Bronchial epithelial cell (primary cell): ENCODE results near the gene TFPI. TPM values are rescaled to one million over a fixed set of nuclear protein-coding genes. Genes with fewer than 3 reads are reported as not detected.
"Not testable (repeated sequence)": the region's sequence is repeated elsewhere in the genome, so short reads cannot be mapped to it uniquely, and the experiment has no call there.

Experiments
- DNase-seq: peaks from one replicate; pipeline ENCODE4 v3.0.0-alpha.2; 2010; ENCODE audit warnings: low read depth
- FAIRE-seq: peaks from 2 replicates; lab custom pipeline; 2011; peaks lifted over from hg19 to GRCh38; lab: Jason Lieb, UNC
- H3K27me3 ChIP-seq: 2 replicates; pipeline ENCODE4 v1.5.1; 2011; ENCODE audit warnings: low read length; ENCODE audit not compliant: control insufficient read depth, insufficient read depth
- H3K36me3 ChIP-seq: 2 replicates; pipeline ENCODE4 v1.5.1; 2011; ENCODE audit warnings: low read length; ENCODE audit not compliant: control insufficient read depth, insufficient read depth
- H3K4me3 ChIP-seq: 2 replicates; pipeline ENCODE4 v1.5.1; 2011; ENCODE audit warnings: mild to moderate bottlenecking, low read depth, low read length, control low read depth
- CTCF ChIP-seq: IDR thresholded peaks from 2 replicates; pipeline ENCODE4 v1.5.1; 2011; ENCODE audit warnings: mild to moderate bottlenecking, moderate library complexity, low read length, control low read depth, inconsistent platforms; ENCODE audit not compliant: insufficient read depth, severe bottlenecking
- total RNA-seq: library from RNA; depleted of rRNA; stranded (reverse); fragments of >200 nt; gene quantifications from 2 replicates; pipeline ENCODE4 v1.2.1, GENCODE V29; 2014

TFPI gene
- total RNA-seq, 1 donor from 2014 or later = 2.1 TPM

GRCh38 chr2:187575751-187576067 is 21.5 kb upstream of the TFPI start:
- H3K4me3 ChIP-seq = no peak overlapping the region
- no peak for TF ChIP-seq CTCF
- H3K27me3 ChIP-seq = no peaks in the 10 kb centered on the region
- no peaks in the 10 kb centered on the region for H3K36me3 ChIP-seq
- FAIRE-seq (no peak), DNase-seq (no peak)

- TF ChIP-seq CTCF = no peak
- DNase-seq (no peak), FAIRE-seq (no peak)
- no peaks in the 10 kb centered on the region for H3K27me3 ChIP-seq
- no peak overlapping the region for H3K4me3 ChIP-seq
- no peaks in the 10 kb centered on the region for H3K36me3 ChIP-seq
These were observed 20.9 kb upstream of the TFPI start for GRCh38 chr2:187574969-187575750.

- DNase-seq (no peak), FAIRE-seq (no peak)
- no peak for TF ChIP-seq CTCF
- H3K27me3 ChIP-seq = no peaks in the 10 kb centered on the region
- no peaks in the 10 kb centered on the region for H3K36me3 ChIP-seq
- no peak overlapping the region for H3K4me3 ChIP-seq
These were observed 19.5 kb upstream of the TFPI start for GRCh38 chr2:187573722-187574121.

GRCh38 chr2:187571996-187572395 is 17.8 kb upstream of the TFPI start:
- not testable (repeated sequence) for DNase-seq, H3K4me3 ChIP-seq, FAIRE-seq, H3K27me3 ChIP-seq, H3K36me3 ChIP-seq

- H3K4me3 ChIP-seq = no peak overlapping the region
- no peak for DNase-seq
- TF ChIP-seq CTCF = no peak
- H3K36me3 ChIP-seq = no peaks in the 10 kb centered on the region
- H3K27me3 ChIP-seq = no peaks in the 10 kb centered on the region
- no peak for FAIRE-seq
These were observed 15.3 kb upstream of the TFPI start for GRCh38 chr2:187569571-187569970.

- no peaks in the 10 kb centered on the region for H3K36me3 ChIP-seq
- no peaks in the 10 kb centered on the region for H3K27me3 ChIP-seq
- TF ChIP-seq CTCF = no peak
- FAIRE-seq (no peak), DNase-seq (no peak)
- H3K4me3 ChIP-seq = no peak overlapping the region
These were observed 14.8 kb upstream of the TFPI start for GRCh38 chr2:187569042-187569441.
